SU-DHL-6 (cell line): ENCODE data around the gene NUP210.

Source experiments
- H2AFZ ChIP-seq: fragments of 200-600 bp; sonication (generic); 2 replicates; pipeline ENCODE4 v1.6.1; 2014; ENCODE audit warnings: low read depth, mild to moderate bottlenecking, moderate library complexity, mixed read lengths, antibody characterized with exemption, low read length; ENCODE audit not compliant: severe bottlenecking
- H3F3A ChIP-seq: fragments of 200-600 bp; shearing (Covaris generic); 2 replicates; pipeline ENCODE4 v1.6.0; 2016; ENCODE audit warnings: antibody characterized with exemption, mild to moderate bottlenecking; ENCODE audit not compliant: insufficient read depth
- H3K27ac ChIP-seq: fragments of 200-600 bp; sonication (generic); 2 replicates; pipeline ENCODE4 v1.5.1; 2016; ENCODE audit warnings: low read depth, mild to moderate bottlenecking, low read length, moderate library complexity, mixed read lengths
- H3K27me3 ChIP-seq: fragments of 200-600 bp; sonication (generic), shearing (Covaris generic); 2 replicates; pipeline ENCODE4 v1.6.0; 2014; ENCODE audit warnings: mild to moderate bottlenecking, low read length
- H3K36me3 ChIP-seq: fragments of 200-600 bp; sonication (generic); 2 replicates; pipeline ENCODE4 v1.6.1; 2014; ENCODE audit warnings: mild to moderate bottlenecking, low read length, mixed read lengths
- H3K4me2 ChIP-seq: fragments of 300-600, 200-600 bp; shearing (Covaris generic), sonication (generic); 2 replicates; pipeline ENCODE4 v1.6.0; 2014; ENCODE audit warnings: low read length, low read depth, mild to moderate bottlenecking; ENCODE audit not compliant: poor library complexity, severe bottlenecking
- H3K4me3 ChIP-seq: fragments of 200-600 bp; sonication (generic); 2 replicates; pipeline ENCODE4 v1.5.1; 2014; ENCODE audit warnings: antibody characterized with exemption, low read length, mild to moderate bottlenecking, mixed read lengths; ENCODE audit not compliant: insufficient read depth, poor library complexity, severe bottlenecking
- H3K79me2 ChIP-seq: fragments of 200-600 bp; sonication (generic); 2 replicates; pipeline ENCODE4 v1.6.1; 2014; ENCODE audit warnings: mild to moderate bottlenecking, low read length, moderate library complexity; ENCODE audit not compliant: insufficient read depth
- H3K9ac ChIP-seq: fragments of 200-600 bp; sonication (generic); 2 replicates; pipeline ENCODE4 v1.7.0; 2014; ENCODE audit warnings: mild to moderate bottlenecking, low read length
- H3K9me2 ChIP-seq: fragments of 200-600 bp; sonication (generic); replicated peaks from 2 replicates; pipeline ENCODE4 v1.6.1; 2014; ENCODE audit warnings: low read length; ENCODE audit not compliant: insufficient read depth
- H3K9me3 ChIP-seq: fragments of 200-600 bp; sonication (generic); 2 replicates; pipeline ENCODE4 v1.6.1; 2014; ENCODE audit warnings: low read length, mixed read lengths; ENCODE audit not compliant: insufficient read depth
- H4K20me1 ChIP-seq: fragments of 200-600 bp; sonication (generic); 2 replicates; pipeline ENCODE4 v1.6.1; 2014; ENCODE audit warnings: low read depth, mild to moderate bottlenecking, antibody characterized with exemption, low read length, moderate library complexity, mixed read lengths
- CTCF ChIP-seq: fragments of 200-600 bp; sonication (generic); IDR thresholded peaks from one replicate; pipeline ENCODE4 v1.5.1; 2017; ENCODE audit warnings: antibody characterized with exemption, mild to moderate bottlenecking, low read length, moderate library complexity; ENCODE audit not compliant: insufficient read depth, poor library complexity, severe bottlenecking
- EZH2phosphoT487 ChIP-seq: fragments of 200-600 bp; sonication (generic), shearing (Covaris generic); conservative IDR thresholded peaks from 2 replicates; pipeline ENCODE4 v1.6.1; 2018; ENCODE audit warnings: mild to moderate bottlenecking, antibody characterized with exemption, low read length, moderate library complexity, mixed read lengths

The NUP210 gene

GRCh38 chr3:13362551-13362950 is 57.6 kb downstream of the NUP210 start:
- no peak overlapping the region for H3K4me2 ChIP-seq
- no peaks in the 10 kb centered on the region for H3K9me3 ChIP-seq
- H2AFZ ChIP-seq, result no peak overlapping the region
- no peak for TF ChIP-seq EZH2phosphoT487
- TF ChIP-seq CTCF, result no peak
- H3K9me2 ChIP-seq, result no peaks in the 10 kb centered on the region
- no peak overlapping the region for H3K4me3 ChIP-seq
- no peaks in the 10 kb centered on the region for H3K79me2 ChIP-seq
- H3K9ac ChIP-seq, result no peak overlapping the region
- no peaks in the 10 kb centered on the region for H4K20me1 ChIP-seq
- H3K27me3 ChIP-seq, result no peaks in the 10 kb centered on the region
- no peaks in the 10 kb centered on the region for H3F3A ChIP-seq
- H3K36me3 ChIP-seq, result 0 out of 2 replicates have a peak, but pooled peaks cover 9% of the 10 kb centered on the region
- no peak overlapping the region for H3K27ac ChIP-seq

GRCh38 chr3:13359916-13360315 is 60.2 kb downstream of the NUP210 start:
- no peaks in the 10 kb centered on the region for H3K9me3 ChIP-seq
- H3K4me3 ChIP-seq, result no peak overlapping the region
- no peaks in the 10 kb centered on the region for H3F3A ChIP-seq
- H3K9me2 ChIP-seq, result no peaks in the 10 kb centered on the region
- H3K79me2 ChIP-seq, result no peaks in the 10 kb centered on the region
- no peaks in the 10 kb centered on the region for H3K27me3 ChIP-seq
- H3K27ac ChIP-seq, result no peak overlapping the region
- H3K9ac ChIP-seq, result no peak overlapping the region
- H4K20me1 ChIP-seq, result no peaks in the 10 kb centered on the region
- peaks cover 15% of the 10 kb centered on the region; the same call in 1 of the 2 replicates for H3K36me3 ChIP-seq
- H2AFZ ChIP-seq, result no peak overlapping the region
- TF ChIP-seq CTCF (no peak), EZH2phosphoT487 (no peak)
- H3K4me2 ChIP-seq, result no peak overlapping the region

GRCh38 chr3:13358643-13359042 is 61.5 kb downstream of the NUP210 start:
- Histone ChIP-seq H3K27me3 (no peaks in the 10 kb centered on the region), H3K79me2 (no peaks in the 10 kb centered on the region), H2AFZ (no peak overlapping the region), H3F3A (no peaks in the 10 kb centered on the region), H3K9me2 (no peaks in the 10 kb centered on the region), H3K9me3 (no peaks in the 10 kb centered on the region), H3K9ac (no peak overlapping the region), H3K36me3 (peaks cover 16% of the 10 kb centered on the region; the same call in 1 of the 2 replicates), H3K27ac (no peak overlapping the region), H3K4me2 (no peak overlapping the region), H4K20me1 (no peaks in the 10 kb centered on the region), H3K4me3 (no peak overlapping the region)
- TF ChIP-seq EZH2phosphoT487 (no peak), CTCF (no peak)
